Sigmoid colon (tissue), 7 donors: Measurements from ENCODE around the gene C2orf74. TPM values are rescaled to one million over a fixed set of nuclear protein-coding genes. Genes with fewer than 3 reads are reported as not detected.
"Not testable (repeated sequence)": the region's sequence is repeated elsewhere in the genome, so short reads cannot be mapped to it uniquely, and the experiment has no call there.

ENCODE experiments used
- DNase-seq: peaks from one replicate; pipeline ENCODE4 v3.0.0-alpha.2; 2019
- H3K27ac ChIP-seq, 4 donors: fragments of 200-600 bp; sonication (generic); one replicate each; pipeline ENCODE4 v1.5.1; 2016 to 2019; ENCODE audit warnings: mild to moderate bottlenecking in 1 of 4
- H3K27me3 ChIP-seq, 3 donors: fragments of 200-600 bp; sonication (generic); one replicate each; pipeline ENCODE4 v1.5.1; 2019; ENCODE audit warnings: mild to moderate bottlenecking in 1 of 3
- H3K36me3 ChIP-seq, 4 donors: fragments of 200-600 bp; sonication (generic); one replicate each; pipeline ENCODE4 v1.5.1; 2016 to 2019
- H3K4me1 ChIP-seq, 4 donors: fragments of 200-600 bp; sonication (generic); one replicate each; pipeline ENCODE4 v1.5.1; 2017 to 2019
- H3K4me3 ChIP-seq, 4 donors: fragments of 200-600 bp; sonication (generic); one replicate each; pipeline ENCODE4 v1.5.1; 2017 to 2019; ENCODE audit warnings: mild to moderate bottlenecking in 2 of 4, moderate library complexity in 1 of 4
- H3K9me3 ChIP-seq, 4 donors: fragments of 200-600 bp in 3 of 4; sonication (generic) in 3 of 4; one replicate each; pipeline versions ENCODE4 v1.5.1 to v1.6.1; 2013 to 2019
- EP300 ChIP-seq, 4 donors: sonication (generic); formaldehyde crosslinking; IDR thresholded peaks; one replicate each; pipeline ENCODE4 v1.6.1; 2017; ENCODE audit warnings: antibody characterized with exemption in 4 of 4
- POLR2A ChIP-seq, 2 donors: fragments of 450-650 bp; IDR thresholded peaks; one replicate each; pipeline ENCODE4 v1.6.1; 2016; ENCODE audit warnings: antibody characterized with exemption in 2 of 2, mild to moderate bottlenecking in 2 of 2, moderate library complexity in 2 of 2
- POLR2AphosphoS5 ChIP-seq, 4 donors: sonication (generic); formaldehyde crosslinking; IDR thresholded peaks; one replicate each; pipeline ENCODE4 v1.6.1; 2017; ENCODE audit warnings: antibody characterized with exemption in 4 of 4
- WGBS, 2 donors: extraction: QIAGEN DNeasy Blood & Tissue Kit; methylation state at CpG; one replicate each; pipeline ENCODE4 v1.1.7; 2013; 5-methylcytosine and 5-hydroxymethylcytosine counted together
- intact Hi-C: fragments of 100-400 bp; cut with DNase I; formaldehyde crosslinking; loops from one replicate; pipeline ENCODE4 v1.15.1; 2023
- polyA plus RNA-seq, 3 donors: library from polyadenylated mRNA; stranded (reverse); fragments of 200-250 nt; gene quantifications; one replicate each; pipeline ENCODE4 v1.2.3, GENCODE V29; 2013
- total RNA-seq, 4 donors: library from RNA; depleted of rRNA; stranded (reverse); fragments of >200 nt; gene quantifications; one replicate each; pipeline ENCODE4 v1.1.0, GENCODE V29; 2016
- TF ChIP-seq, protein P1 (sequence below), 4 experiments: fragments of 450-650 bp in 3 of 4; fragments of 200-600 bp in 1 of 4; IDR thresholded peaks; one replicate each; pipeline ENCODE4 v1.5.1; 2016 to 2019; ENCODE audit warnings: antibody characterized with exemption in 4 of 4, mild to moderate bottlenecking in 3 of 4, moderate library complexity in 2 of 4
- donor health status: healthy with polysubstance abuse.
- donor health status: Bipolar disorder and iron deficiency.
- donor health status: healthy.

Gene C2orf74
- total and polyA plus RNA-seq, 7 donors: 4.4 to 59.2 (median 18.6) TPM

DNA sequence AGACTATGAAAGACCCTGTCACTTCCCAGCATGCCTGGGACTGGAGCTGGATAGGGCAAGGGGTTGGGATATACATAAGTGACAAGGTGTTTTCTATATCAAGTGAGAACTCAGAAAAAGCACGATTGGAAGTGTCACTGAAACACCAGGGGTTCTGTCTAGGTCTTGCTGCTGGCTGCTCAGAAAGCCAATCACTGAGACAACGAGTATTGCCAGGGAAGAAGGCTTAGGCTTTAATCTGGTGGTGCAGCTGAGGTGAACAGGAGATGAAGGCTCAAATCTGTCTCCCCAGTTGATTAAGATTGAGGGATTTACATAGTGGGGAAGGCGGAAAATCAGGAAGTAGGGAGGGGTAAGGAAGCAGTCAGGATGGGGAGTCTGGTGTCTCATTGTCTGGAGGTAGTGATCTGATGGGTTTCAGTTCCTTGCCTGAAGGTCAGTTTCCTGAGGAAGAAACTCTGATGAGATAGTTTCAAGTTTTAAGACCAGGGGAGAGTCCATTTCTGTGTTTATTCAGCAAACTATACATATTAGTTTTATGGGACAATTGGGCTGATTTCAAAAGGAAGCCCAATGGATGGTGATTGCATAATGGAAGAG, 3.5 kb upstream of the C2orf74 start:
- no peak for DNase-seq
- 81 to 86% methylated on average over 3 of the region's 3 CpGs for WGBS, 2 donors

DNA sequence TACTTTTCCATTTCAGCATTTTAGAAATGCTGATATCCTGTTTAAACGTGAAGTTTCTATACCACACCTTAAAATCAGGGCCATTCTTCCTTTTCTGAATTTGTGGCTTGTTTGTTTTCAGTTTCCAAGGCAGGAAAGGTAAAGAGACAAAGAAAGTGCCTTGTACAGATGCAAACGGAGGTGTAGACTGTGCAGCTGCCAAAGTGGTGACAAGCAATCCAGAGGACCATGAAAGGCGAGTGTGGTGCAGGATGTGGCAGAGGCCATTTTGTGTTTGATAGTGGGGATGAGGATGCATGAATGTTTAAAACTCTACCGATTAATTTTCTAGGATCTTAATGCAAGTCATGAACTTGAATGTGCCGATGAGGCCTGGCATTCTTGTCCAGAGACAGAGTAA, 733 bp downstream of the C2orf74 start:
- Histone ChIP-seq H3K4me3 (no peak overlapping the region), H3K9me3 (no peaks in the 10 kb centered on the region), H3K4me1 (no peaks in the 10 kb centered on the region), H3K36me3 (peaks cover 0 to 53% (median 16%) of the 10 kb centered on the region in 4 donors), H3K27ac (no peak overlapping the region), H3K27me3 (no peaks in the 10 kb centered on the region)
- 73 to 83% methylated on average over 5 of the region's 5 CpGs for WGBS, 2 donors
- TF ChIP-seq EP300 (IDR thresholded peaks at IDR 0.05) (no peak), POLR2AphosphoS5 (IDR thresholded peaks at IDR 0.05) (no peak), POLR2A (IDR thresholded peaks at IDR 0.05) (no peak)
- TF ChIP-seq, protein P1, sequence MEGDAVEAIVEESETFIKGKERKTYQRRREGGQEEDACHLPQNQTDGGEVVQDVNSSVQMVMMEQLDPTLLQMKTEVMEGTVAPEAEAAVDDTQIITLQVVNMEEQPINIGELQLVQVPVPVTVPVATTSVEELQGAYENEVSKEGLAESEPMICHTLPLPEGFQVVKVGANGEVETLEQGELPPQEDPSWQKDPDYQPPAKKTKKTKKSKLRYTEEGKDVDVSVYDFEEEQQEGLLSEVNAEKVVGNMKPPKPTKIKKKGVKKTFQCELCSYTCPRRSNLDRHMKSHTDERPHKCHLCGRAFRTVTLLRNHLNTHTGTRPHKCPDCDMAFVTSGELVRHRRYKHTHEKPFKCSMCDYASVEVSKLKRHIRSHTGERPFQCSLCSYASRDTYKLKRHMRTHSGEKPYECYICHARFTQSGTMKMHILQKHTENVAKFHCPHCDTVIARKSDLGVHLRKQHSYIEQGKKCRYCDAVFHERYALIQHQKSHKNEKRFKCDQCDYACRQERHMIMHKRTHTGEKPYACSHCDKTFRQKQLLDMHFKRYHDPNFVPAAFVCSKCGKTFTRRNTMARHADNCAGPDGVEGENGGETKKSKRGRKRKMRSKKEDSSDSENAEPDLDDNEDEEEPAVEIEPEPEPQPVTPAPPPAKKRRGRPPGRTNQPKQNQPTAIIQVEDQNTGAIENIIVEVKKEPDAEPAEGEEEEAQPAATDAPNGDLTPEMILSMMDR (IDR thresholded peaks at IDR 0.05): no peak
- intact Hi-C loops: no loop called here
- DNase-seq: no peak

More for the DNA sequence above, 3.5 kb upstream of the C2orf74 start:
- Histone ChIP-seq H3K36me3 (peaks cover 0 to 18% (median 1%) of the 10 kb centered on the region in 4 donors), H3K4me1 (no peaks in the 10 kb centered on the region), H3K9me3 (no peaks in the 10 kb centered on the region), H3K27me3 (no peaks in the 10 kb centered on the region), H3K27ac (no peak overlapping the region), H3K4me3 (no peak overlapping the region)
- intact Hi-C loops: no loop called here
- TF ChIP-seq, protein P1 (IDR thresholded peaks at IDR 0.05): no peak
- TF ChIP-seq EP300 (IDR thresholded peaks at IDR 0.05) (no peak), POLR2AphosphoS5 (IDR thresholded peaks at IDR 0.05) (no peak), POLR2A (IDR thresholded peaks at IDR 0.05) (no peak)

DNA sequence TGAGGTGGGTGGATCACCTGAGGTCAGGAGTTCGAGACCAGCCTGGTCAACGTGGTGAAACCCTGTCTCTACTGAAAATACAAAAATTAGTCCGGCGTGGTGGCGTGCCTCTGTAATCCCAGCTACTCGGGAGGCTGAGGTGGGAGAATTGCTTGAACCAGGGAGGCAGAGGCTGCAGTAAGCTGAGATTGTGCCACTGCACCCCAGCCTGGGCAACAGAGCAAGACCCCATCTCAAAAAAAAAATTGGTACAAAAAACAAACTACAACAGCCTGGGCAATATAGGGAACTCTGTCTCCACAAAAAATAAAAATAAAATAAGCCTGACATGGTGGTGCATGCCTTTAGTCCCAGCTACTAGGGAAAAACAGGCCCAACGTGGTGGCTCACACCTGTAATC, 3.1 kb downstream of the C2orf74 start:
- H3K9me3 ChIP-seq, DNase-seq, H3K4me3 ChIP-seq, H3K4me1 ChIP-seq, H3K27ac ChIP-seq, H3K27me3 ChIP-seq, intact Hi-C loops: not testable (repeated sequence)
- 94 to 95% methylated on average over 7 of the region's 7 CpGs for WGBS, 2 donors
- H3K36me3 ChIP-seq: peaks cover 0 to 44% (median 16%) of the 10 kb centered on the region in 4 donors

DNA sequence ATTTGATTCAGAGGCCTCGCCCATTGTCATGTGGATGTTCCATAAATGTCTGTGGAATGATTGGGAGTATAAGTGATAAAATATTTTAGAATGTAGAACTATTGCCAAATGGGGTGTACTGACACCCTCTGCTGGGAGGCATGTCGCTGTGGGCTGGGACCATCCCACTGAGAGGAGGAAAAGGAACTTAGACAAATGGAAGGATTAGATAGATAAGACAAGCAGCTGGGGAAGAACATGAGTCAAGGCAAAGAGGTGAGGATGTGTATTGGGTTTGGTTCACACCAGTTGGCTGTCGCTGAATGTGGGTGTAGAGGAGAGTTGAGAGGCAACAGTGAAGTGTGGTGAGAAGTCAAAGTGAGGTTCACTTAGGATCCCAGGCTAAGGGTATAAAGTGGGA, 4.0 kb downstream of the C2orf74 start:
- DNase-seq: no peak
- Histone ChIP-seq H3K4me1 (no peaks in the 10 kb centered on the region), H3K36me3 (peaks cover 0 to 44% (median 16%) of the 10 kb centered on the region in 4 donors), H3K4me3 (no peak overlapping the region), H3K27me3 (no peaks in the 10 kb centered on the region), H3K9me3 (no peaks in the 10 kb centered on the region), H3K27ac (no peak overlapping the region)
- intact Hi-C loops: no loop called here
- no peak for TF ChIP-seq POLR2AphosphoS5 (IDR thresholded peaks at IDR 0.05)
- no peak for TF ChIP-seq POLR2A (IDR thresholded peaks at IDR 0.05)
- TF ChIP-seq, protein P1 (IDR thresholded peaks at IDR 0.05): no peak
- no peak for TF ChIP-seq EP300 (IDR thresholded peaks at IDR 0.05)
- 92 to 94% methylated on average over 3 of the region's 3 CpGs for WGBS, 2 donors

DNA sequence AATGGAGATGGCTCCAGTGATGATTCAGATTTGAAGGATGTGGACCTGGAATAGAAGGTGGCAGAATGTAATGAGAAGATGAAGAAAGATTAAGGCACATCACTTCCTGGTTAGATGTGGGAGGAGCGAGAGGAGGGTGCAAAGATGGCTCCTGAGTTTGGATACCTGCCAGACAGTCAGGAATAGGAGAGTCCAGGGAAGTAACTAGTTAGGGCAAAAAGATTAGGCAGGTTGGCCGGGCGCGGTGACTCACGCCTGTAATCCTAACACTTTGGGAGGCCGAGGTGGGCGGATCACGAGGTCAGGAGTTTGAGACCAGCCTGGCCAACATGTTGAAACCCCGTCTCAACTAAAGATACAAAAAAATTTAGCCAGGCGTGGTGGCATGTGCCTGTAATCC, 5.6 kb downstream of the C2orf74 start:
- Histone ChIP-seq H3K9me3 (no peaks in the 10 kb centered on the region), H3K27ac (no peak overlapping the region), H3K4me3 (no peak overlapping the region), H3K4me1 (no peaks in the 10 kb centered on the region), H3K27me3 (no peaks in the 10 kb centered on the region), H3K36me3 (peaks cover 0 to 43% (median 16%) of the 10 kb centered on the region in 4 donors)
- no peak for TF ChIP-seq POLR2AphosphoS5 (IDR thresholded peaks at IDR 0.05)
- 94 to 96% methylated on average over 10 of the region's 10 CpGs for WGBS, 2 donors
- no peak for DNase-seq
- intact Hi-C loops: no loop called here

DNA sequence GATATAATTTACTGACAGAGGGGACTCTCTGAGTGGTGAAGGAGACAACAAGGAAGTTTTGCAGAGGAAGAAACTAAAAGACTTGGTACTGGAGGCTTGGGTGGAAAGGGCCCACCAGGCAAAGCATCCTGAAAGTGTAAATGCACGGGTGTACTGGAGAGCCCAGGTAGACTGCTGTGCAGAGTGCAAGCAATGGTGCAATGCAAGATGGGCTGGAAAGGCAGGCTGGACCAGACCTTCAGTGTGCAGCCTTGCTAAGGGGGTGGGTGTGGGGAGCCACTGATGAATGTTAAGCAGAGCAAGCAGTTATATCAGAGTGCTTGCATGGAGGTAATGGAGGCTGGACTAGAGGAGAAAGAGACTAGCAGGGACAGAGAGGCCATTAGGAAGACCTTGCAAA, 10.7 kb downstream of the C2orf74 start:
- Histone ChIP-seq H3K4me3 (no peak overlapping the region), H3K27ac (no peak overlapping the region), H3K27me3 (no peaks in the 10 kb centered on the region), H3K9me3 (no peaks in the 10 kb centered on the region), H3K36me3 (no peaks in the 10 kb centered on the region), H3K4me1 (peaks cover 0 to 6% (median 5%) of the 10 kb centered on the region in 4 donors)
- intact Hi-C loops: no loop called here
- no peak for TF ChIP-seq EP300 (IDR thresholded peaks at IDR 0.05)
- TF ChIP-seq POLR2AphosphoS5 (IDR thresholded peaks at IDR 0.05): no peak
- TF ChIP-seq POLR2A (IDR thresholded peaks at IDR 0.05): no peak
- TF ChIP-seq, protein P1 (IDR thresholded peaks at IDR 0.05): no peak
- 72 to 82% methylated on average over 1 of the region's 1 CpG for WGBS, 2 donors
- DNase-seq: no peak
